HEK293 (cell line): Measurements from ENCODE around the gene PTPRN2.

Experiments used
- CTCF ChIA-PET: fragments of 350-600 bp; formaldehyde crosslinking; extraction: SDS; loops from one replicate; lab custom pipeline; 2021; ENCODE audit warnings: antibody characterized with exemption; lab: Yijun Ruan, JAX
- POLR2A ChIA-PET: fragments of 300-600 bp; formaldehyde crosslinking; extraction: SDS; loops from one replicate; lab custom pipeline; 2020; ENCODE audit warnings: antibody characterized with exemption, inconsistent platforms; lab: Yijun Ruan, JAX
- H3K27ac ChIP-seq: fragments of 200-500 bp; sonication (Bioruptor generic); 2 replicates; pipeline ENCODE4 v1.5.1; 2014; ENCODE audit warnings: low read depth, low read length, control low read depth, inconsistent platforms; ENCODE audit errors: extremely low read depth
- H3K36me3 ChIP-seq, 2 experiments: fragments of 200-500 bp in 1 of 2; sonication (Bioruptor generic) in 1 of 2; 1 replicate in 1 of 2; 2 replicates in 1 of 2; pipeline ENCODE4 v1.5.1; 2014 to 2017; ENCODE audit warnings: inconsistent platforms in 2 of 2, low read length in 2 of 2; ENCODE audit not compliant: control insufficient read depth in 2 of 2, insufficient read depth in 1 of 2
- H3K4me1 ChIP-seq: fragments of 200-500 bp; sonication (Bioruptor generic); 2 replicates; pipeline ENCODE4 v1.5.1; 2014; ENCODE audit warnings: mild to moderate bottlenecking, low read length, inconsistent platforms; ENCODE audit not compliant: control insufficient read depth, insufficient read depth
- H3K4me3 ChIP-seq: 2 replicates; pipeline ENCODE4 v1.5.1; 2011; ENCODE audit warnings: low read depth, mild to moderate bottlenecking, control low read depth, low read length, moderate library complexity
- H3K9me3 ChIP-seq: fragments of 200-500 bp; sonication (Bioruptor generic); 2 replicates; pipeline ENCODE4 v1.5.1; 2014; ENCODE audit warnings: low read depth, low read length, inconsistent platforms; ENCODE audit not compliant: control insufficient read depth, insufficient read depth
- KLF10 ChIP-seq: fragments of 450-650 bp; IDR thresholded peaks from 2 replicates; pipeline ENCODE4 v1.5.1; 2018; ENCODE audit warnings: missing biosample characterization, mild to moderate bottlenecking, missing genetic modification characterization
- KLF7 ChIP-seq: fragments of 450-650 bp; formaldehyde crosslinking; IDR thresholded peaks from 2 replicates; pipeline ENCODE4 v1.5.1; 2016; ENCODE audit warnings: missing biosample characterization, missing genetic modification characterization, borderline replicate concordance
- RBAK ChIP-seq: fragments of 450-650 bp; formaldehyde crosslinking; IDR thresholded peaks from 2 replicates; pipeline ENCODE4 v1.5.1; 2016; ENCODE audit warnings: missing biosample characterization, missing genetic modification characterization
- SP7 ChIP-seq: fragments of 450-650 bp; formaldehyde crosslinking; IDR thresholded peaks from 2 replicates; pipeline ENCODE4 v1.5.1; 2016; ENCODE audit warnings: missing biosample characterization, missing genetic modification characterization
- TRIM28 ChIP-seq: IDR thresholded peaks from 2 replicates; pipeline ENCODE4 v1.6.1; 2011; ENCODE audit warnings: low read length, control low read depth, borderline replicate concordance
- YY1 ChIP-seq: fragments of 450-650 bp; formaldehyde crosslinking; IDR thresholded peaks from 2 replicates; pipeline ENCODE4 v1.5.1; 2018; ENCODE audit warnings: missing biosample characterization, missing genetic modification characterization
- ZBTB1 ChIP-seq: fragments of 450-650 bp; formaldehyde crosslinking; IDR thresholded peaks from 2 replicates; pipeline ENCODE4 v1.5.1; 2016; ENCODE audit warnings: missing biosample characterization, missing genetic modification characterization
- ZBTB17 ChIP-seq: fragments of 450-650 bp; formaldehyde crosslinking; IDR thresholded peaks from 2 replicates; pipeline ENCODE4 v1.5.1; 2016; ENCODE audit warnings: missing biosample characterization, missing genetic modification characterization
- ZNF24 ChIP-seq: fragments of 450-650 bp; formaldehyde crosslinking; IDR thresholded peaks from 2 replicates; pipeline ENCODE4 v1.5.1; 2016; ENCODE audit warnings: missing biosample characterization, missing genetic modification characterization
- ZNF302 ChIP-seq: fragments of 450-650 bp; formaldehyde crosslinking; IDR thresholded peaks from 2 replicates; pipeline ENCODE4 v1.5.1; 2016; ENCODE audit warnings: missing biosample characterization, missing genetic modification characterization, low read depth
- ZNF350 ChIP-seq: fragments of 450-650 bp; formaldehyde crosslinking; IDR thresholded peaks from 2 replicates; pipeline ENCODE4 v1.5.0; 2017; ENCODE audit warnings: missing biosample characterization, mild to moderate bottlenecking, missing genetic modification characterization
- ZNF404 ChIP-seq: fragments of 450-650 bp; formaldehyde crosslinking; IDR thresholded peaks from 2 replicates; pipeline ENCODE4 v1.5.1; 2017; ENCODE audit warnings: missing biosample characterization, missing genetic modification characterization
- ZNF514 ChIP-seq: fragments of 450-650 bp; formaldehyde crosslinking; IDR thresholded peaks from 2 replicates; pipeline ENCODE4 v1.5.1; 2016; ENCODE audit warnings: missing biosample characterization, missing genetic modification characterization
- ZNF555 ChIP-seq: fragments of 450-650 bp; formaldehyde crosslinking; conservative IDR thresholded peaks from 2 replicates; pipeline ENCODE4 v1.5.1; 2017; ENCODE audit warnings: missing biosample characterization, mild to moderate bottlenecking, missing genetic modification characterization, inconsistent platforms
- ZNF571 ChIP-seq: fragments of 450-650 bp; formaldehyde crosslinking; IDR thresholded peaks from 2 replicates; pipeline ENCODE4 v1.5.0; 2017; ENCODE audit warnings: missing biosample characterization, missing genetic modification characterization
- ZNF585B ChIP-seq: fragments of 450-650 bp; formaldehyde crosslinking; IDR thresholded peaks from 2 replicates; pipeline ENCODE4 v1.5.1; 2016; ENCODE audit warnings: missing biosample characterization, missing genetic modification characterization
- ZNF654 ChIP-seq: fragments of 450-650 bp; formaldehyde crosslinking; IDR thresholded peaks from 2 replicates; pipeline ENCODE4 v1.5.1; 2016; ENCODE audit warnings: low read depth, missing biosample characterization, missing genetic modification characterization
- ZNF785 ChIP-seq: fragments of 450-650 bp; formaldehyde crosslinking; IDR thresholded peaks from 2 replicates; pipeline ENCODE4 v1.5.1; 2016; ENCODE audit warnings: missing biosample characterization, missing genetic modification characterization
- TF ChIP-seq, protein P1 (sequence below): fragments of 450-650 bp; formaldehyde crosslinking; IDR thresholded peaks from 2 replicates; pipeline ENCODE4 v1.5.1; 2016; ENCODE audit warnings: missing biosample characterization, missing genetic modification characterization
- TF ChIP-seq, protein P2 (sequence below): fragments of 450-650 bp; formaldehyde crosslinking; IDR thresholded peaks from 2 replicates; pipeline ENCODE4 v1.5.1; 2016; ENCODE audit warnings: missing biosample characterization, missing genetic modification characterization
- TF ChIP-seq, protein P3 (sequence below): fragments of 450-650 bp; formaldehyde crosslinking; IDR thresholded peaks from 2 replicates; pipeline ENCODE4 v1.5.0; 2017; ENCODE audit warnings: missing biosample characterization, missing genetic modification characterization, borderline replicate concordance

The PTPRN2 gene

DNA sequence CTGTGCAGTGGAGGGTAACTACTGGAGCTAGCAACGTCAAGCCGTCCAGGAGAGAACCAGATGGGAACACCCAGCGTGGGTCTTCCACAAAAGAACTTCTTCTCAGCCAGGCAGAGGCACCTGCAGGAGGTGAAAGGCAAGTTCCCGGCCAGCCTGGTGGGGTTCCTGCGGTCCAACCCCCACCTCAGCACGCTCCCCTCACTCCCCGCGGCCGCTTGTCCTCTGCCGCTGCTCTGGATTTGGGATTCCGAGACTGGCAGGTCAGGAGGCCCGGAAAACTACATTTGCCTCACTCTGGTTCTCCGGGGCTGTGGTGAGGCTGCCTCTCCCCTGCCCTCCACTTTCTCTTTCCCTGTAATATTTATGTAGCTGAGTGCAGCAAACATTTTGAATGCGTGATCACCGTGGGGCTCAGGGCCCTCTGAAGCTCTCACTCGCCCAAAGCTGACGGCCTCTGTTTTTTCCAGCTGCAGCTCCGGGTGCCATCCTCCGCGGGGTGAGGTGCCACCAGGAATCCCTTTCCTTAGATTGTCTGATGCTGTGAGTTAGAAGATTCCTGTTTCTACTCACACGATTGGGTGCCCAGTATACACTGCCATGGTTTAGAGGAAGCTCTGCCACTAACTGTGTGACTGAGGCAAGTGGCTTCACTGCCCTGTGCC lies 884.0 kb downstream of the PTPRN2 start:
- Histone ChIP-seq H3K27ac (no peak overlapping the region), H3K4me1 (no peaks in the 10 kb centered on the region), H3K4me3 (no peak overlapping the region)
- CTCF ChIA-PET, result no interaction called here
- TF ChIP-seq ZNF24 (tag by site-specific recombination), result no peak
- TF ChIP-seq, all 188 proteins: peak for 0
- POLR2A ChIA-PET, result no interaction called here
- H3K9me3 ChIP-seq, result no peaks in the 10 kb centered on the region
- H3K36me3 ChIP-seq, result no peaks in the 10 kb centered on the region

DNA sequence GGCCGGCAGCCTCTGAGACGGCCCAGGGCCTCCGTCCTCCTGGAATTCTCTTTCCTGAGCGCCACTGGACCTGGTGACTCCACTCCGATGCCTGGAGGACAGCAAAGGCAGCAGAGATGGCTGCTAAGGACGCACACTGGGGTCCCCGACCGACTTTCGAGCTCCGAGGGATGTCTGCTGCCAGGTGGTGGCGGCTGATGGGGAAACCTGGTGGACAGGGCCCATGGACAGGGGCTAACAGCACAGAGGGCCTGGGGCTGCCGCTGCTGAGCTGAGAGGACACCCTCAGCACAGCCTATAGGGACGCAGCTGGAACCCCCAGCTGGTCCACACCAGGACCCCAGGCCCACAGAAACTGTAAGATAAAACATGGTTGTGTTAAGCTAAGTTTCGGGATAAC lies 884.5 kb downstream of the PTPRN2 start:
- H3K4me3 ChIP-seq, result no peak overlapping the region
- no peaks in the 10 kb centered on the region for H3K4me1 ChIP-seq
- TF ChIP-seq ZNF302 (tag by site-specific recombination) (no peak), ZBTB17 (tag by site-specific recombination) (no peak), ZNF785 (tag by site-specific recombination) (no peak), ZNF571 (tag by site-specific recombination) (no peak), ZNF404 (tag by site-specific recombination) (no peak), SP7 (tag by site-specific recombination) (no peak), TRIM28 (no peak), ZBTB1 (tag by site-specific recombination) (no peak), YY1 (tag by site-specific recombination) (no peak), ZNF350 (no peak), ZNF514 (tag by site-specific recombination) (no peak), ZNF555 (no peak), KLF10 (tag by site-specific recombination) (no peak), ZNF654 (tag by site-specific recombination) (no peak), KLF7 (tag by site-specific recombination) (no peak), ZNF585B (tag by site-specific recombination) (no peak), RBAK (tag by site-specific recombination) (no peak)
- TF ChIP-seq, protein P1, sequence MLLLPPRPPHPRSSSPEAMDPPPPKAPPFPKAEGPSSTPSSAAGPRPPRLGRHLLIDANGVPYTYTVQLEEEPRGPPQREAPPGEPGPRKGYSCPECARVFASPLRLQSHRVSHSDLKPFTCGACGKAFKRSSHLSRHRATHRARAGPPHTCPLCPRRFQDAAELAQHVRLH (tag by site-specific recombination), result no peak
- TF ChIP-seq, protein P2, sequence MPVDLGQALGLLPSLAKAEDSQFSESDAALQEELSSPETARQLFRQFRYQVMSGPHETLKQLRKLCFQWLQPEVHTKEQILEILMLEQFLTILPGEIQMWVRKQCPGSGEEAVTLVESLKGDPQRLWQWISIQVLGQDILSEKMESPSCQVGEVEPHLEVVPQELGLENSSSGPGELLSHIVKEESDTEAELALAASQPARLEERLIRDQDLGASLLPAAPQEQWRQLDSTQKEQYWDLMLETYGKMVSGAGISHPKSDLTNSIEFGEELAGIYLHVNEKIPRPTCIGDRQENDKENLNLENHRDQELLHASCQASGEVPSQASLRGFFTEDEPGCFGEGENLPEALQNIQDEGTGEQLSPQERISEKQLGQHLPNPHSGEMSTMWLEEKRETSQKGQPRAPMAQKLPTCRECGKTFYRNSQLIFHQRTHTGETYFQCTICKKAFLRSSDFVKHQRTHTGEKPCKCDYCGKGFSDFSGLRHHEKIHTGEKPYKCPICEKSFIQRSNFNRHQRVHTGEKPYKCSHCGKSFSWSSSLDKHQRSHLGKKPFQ (tag by site-specific recombination), result no peak
- TF ChIP-seq, protein P3, sequence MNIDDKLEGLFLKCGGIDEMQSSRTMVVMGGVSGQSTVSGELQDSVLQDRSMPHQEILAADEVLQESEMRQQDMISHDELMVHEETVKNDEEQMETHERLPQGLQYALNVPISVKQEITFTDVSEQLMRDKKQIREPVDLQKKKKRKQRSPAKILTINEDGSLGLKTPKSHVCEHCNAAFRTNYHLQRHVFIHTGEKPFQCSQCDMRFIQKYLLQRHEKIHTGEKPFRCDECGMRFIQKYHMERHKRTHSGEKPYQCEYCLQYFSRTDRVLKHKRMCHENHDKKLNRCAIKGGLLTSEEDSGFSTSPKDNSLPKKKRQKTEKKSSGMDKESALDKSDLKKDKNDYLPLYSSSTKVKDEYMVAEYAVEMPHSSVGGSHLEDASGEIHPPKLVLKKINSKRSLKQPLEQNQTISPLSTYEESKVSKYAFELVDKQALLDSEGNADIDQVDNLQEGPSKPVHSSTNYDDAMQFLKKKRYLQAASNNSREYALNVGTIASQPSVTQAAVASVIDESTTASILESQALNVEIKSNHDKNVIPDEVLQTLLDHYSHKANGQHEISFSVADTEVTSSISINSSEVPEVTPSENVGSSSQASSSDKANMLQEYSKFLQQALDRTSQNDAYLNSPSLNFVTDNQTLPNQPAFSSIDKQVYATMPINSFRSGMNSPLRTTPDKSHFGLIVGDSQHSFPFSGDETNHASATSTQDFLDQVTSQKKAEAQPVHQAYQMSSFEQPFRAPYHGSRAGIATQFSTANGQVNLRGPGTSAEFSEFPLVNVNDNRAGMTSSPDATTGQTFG, result no peak
- CTCF ChIA-PET, result no interaction called here
- no peaks in the 10 kb centered on the region for H3K9me3 ChIP-seq
- POLR2A ChIA-PET, result no interaction called here
- H3K36me3 ChIP-seq, result no peaks in the 10 kb centered on the region
- H3K27ac ChIP-seq, result no peak overlapping the region
